ENCODE measurements around the gene C1QTNF5. TPM values are rescaled to one million over a fixed set of nuclear protein-coding genes. Genes with fewer than 3 reads are reported as not detected.

C1QTNF5 gene
- total RNA-seq, 1 donor from 2014 or later: 27.7 TPM

GRCh38 chr11:119306373-119306890 lies 34.3 kb downstream of the C1QTNF5 start:
- DNase-seq (ENCODE audit: low spot score): no peak
- ATAC-seq: peak; percentile 89
- intact Hi-C loops (cut with DNase I): no loop called here

GRCh38 chr11:119305556-119306372 lies 34.9 kb downstream of the C1QTNF5 start:
- DNase-seq (ENCODE audit: low spot score) (no peak), ATAC-seq (no peak)
- intact Hi-C loops (cut with DNase I): no loop called here

DNA sequence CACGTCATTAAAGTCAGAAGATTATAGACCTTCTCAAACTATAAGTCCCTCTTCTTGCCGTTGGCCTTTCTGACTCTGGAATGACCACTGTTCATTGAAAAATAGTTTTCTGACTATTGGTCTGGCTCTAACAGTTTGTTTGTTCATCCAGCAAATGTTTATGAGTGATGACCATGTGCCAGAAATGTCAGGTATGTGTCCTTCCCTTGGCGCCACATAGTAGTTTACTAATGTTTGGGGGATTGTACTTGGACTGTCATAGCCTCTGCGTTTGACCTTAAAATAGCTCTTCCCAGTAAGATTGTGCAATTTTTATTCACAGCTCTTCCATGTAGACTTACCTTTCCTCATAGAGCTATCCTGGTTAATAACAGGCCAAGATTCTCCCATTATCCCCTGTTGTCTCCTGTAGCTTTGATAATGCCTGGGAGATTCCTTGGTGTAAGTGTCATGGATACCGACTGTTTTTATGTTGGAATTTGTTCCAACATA lies 37.4 kb downstream of the C1QTNF5 start:
- no peak for DNase-seq (ENCODE audit: low spot score)
- ATAC-seq: no peak
- intact Hi-C loops (cut with DNase I): no loop called here

GRCh38 chr11:119300198-119300964 lies 40.3 kb downstream of the C1QTNF5 start:
- intact Hi-C loops (cut with DNase I): no loop called here
- DNase-seq (ENCODE audit: low spot score) (no peak), ATAC-seq (no peak)

GRCh38 chr11:119299416-119299815 lies 41.3 kb downstream of the C1QTNF5 start:
- intact Hi-C loops (cut with DNase I): loop anchor here (10.0 kb wide), 1 partner anchor 95 kb away; the partner anchor contains the start of gene CBL
- DNase-seq (ENCODE audit: low spot score) (no peak), ATAC-seq (no peak)

DNA sequence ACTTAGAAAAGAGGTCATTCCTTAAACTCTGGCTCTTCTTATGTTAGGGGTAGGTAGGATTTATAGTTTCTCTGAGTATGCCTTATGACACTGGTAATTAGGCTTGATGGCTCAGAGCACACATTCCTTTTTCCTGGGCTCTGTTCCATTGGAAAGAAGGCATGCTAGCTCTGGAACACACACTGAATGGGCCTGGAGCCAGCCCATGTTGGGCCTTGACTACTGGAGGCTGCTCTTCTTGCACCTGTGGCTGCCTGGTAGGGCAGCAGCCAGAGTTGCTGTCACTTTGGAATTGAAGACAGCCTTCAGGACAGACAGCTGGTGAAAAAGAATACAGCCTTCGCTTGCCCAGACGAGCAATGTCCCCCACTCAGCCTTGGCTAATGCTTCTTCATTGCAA lies 42.0 kb downstream of the C1QTNF5 start:
- DNase-seq (ENCODE audit: low spot score) (no peak), ATAC-seq (peak; percentile 76)
- intact Hi-C loops (cut with DNase I): loop anchor here (10.0 kb wide), 1 partner anchor 94 kb away; the partner anchor contains the start of gene CBL

- intact Hi-C loops (cut with DNase I): loop anchor here (10.0 kb wide), 1 partner anchor 93 kb away; the partner anchor contains the start of gene CBL
- ATAC-seq (no peak), DNase-seq (ENCODE audit: low spot score) (no peak)
These were observed 42.7 kb downstream of the C1QTNF5 start for GRCh38 chr11:119297938-119298337.

DNA sequence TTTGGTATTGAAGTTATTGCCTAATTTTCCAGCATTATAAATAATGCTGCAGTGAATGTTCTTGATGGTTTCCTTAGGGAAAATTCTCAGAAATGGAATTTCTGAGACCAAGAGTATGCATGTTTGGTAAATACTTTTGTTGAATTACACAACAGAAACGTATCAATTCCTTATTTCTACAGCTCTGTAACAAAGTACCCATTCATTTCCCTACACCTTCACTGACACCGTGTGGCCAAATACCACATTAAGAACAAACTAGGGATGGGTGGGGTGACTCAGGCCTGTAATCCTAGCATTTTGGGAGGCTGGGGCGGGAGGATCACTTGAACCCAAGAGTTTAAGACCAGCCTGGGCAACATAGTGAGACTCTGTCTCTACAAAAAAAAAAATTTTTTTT lies 45.5 kb downstream of the C1QTNF5 start:
- DNase-seq (ENCODE audit: low spot score) (no peak), ATAC-seq (no peak)
- intact Hi-C loops (cut with DNase I): loop anchor here (10.0 kb wide), 1 partner anchor 90 kb away; the partner anchor contains the start of gene CBL

DNA sequence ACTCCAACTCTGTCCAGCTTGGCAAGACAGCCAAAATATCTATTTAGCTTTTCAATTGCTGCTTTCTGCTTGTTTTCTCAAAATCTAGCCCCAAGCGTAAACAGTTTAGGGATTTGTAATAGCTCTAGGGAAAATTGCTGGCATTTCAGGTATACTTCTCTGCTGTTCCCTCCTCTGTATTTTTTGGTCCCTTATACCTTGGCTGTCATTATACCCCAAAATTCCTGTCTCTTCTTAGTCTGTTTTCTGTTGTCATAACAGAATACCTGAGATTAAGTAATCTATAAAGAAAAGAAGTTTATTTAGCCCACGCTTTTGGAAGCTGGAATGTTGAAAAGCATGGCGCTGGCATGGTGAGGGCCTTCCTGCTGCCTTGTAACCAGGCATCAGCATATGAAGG lies 47.2 kb downstream of the C1QTNF5 start:
- ATAC-seq (no peak), DNase-seq (ENCODE audit: low spot score) (no peak)
- intact Hi-C loops (cut with DNase I): loop anchor here (10.0 kb wide), 1 partner anchor 89 kb away; the partner anchor contains the start of gene CBL

GRCh38 chr11:119290894-119291497 lies 49.7 kb downstream of the C1QTNF5 start:
- ATAC-seq: no peak
- intact Hi-C loops (cut with DNase I): loop anchor here (10.0 kb wide), 1 partner anchor 86 kb away; the partner anchor contains the start of gene CBL
- no peak for DNase-seq (ENCODE audit: low spot score)

Small RNA genes lying within 50 kb of the gene (microRNA-seq; reads per million reads assigned to microRNA genes)
- not detected for gene MIR6756

Other genes starting within 250 kb of the C1QTNF5 start
- gene DPAGT1, start 239.0 kb downstream of the C1QTNF5 start, total RNA-seq: 28.9 TPM
- 12.1 TPM for gene C2CD2L, start 233.5 kb downstream of the C1QTNF5 start, total RNA-seq
- 30.4 TPM for gene HINFP, start 219.3 kb downstream of the C1QTNF5 start, total RNA-seq
- gene ABCG4, start 191.8 kb downstream of the C1QTNF5 start, total RNA-seq: not detected
- 13.9 TPM for gene NLRX1, start 172.2 kb downstream of the C1QTNF5 start, total RNA-seq
- 0.62 TPM for gene NHERF4, start 155.4 kb downstream of the C1QTNF5 start, total RNA-seq
- 31.1 TPM for gene CBL, start 134.5 kb downstream of the C1QTNF5 start, total RNA-seq
- gene MCAM, start 23.8 kb downstream of the C1QTNF5 start, total RNA-seq: 146 TPM
- gene RNF26, start 6.4 kb downstream of the C1QTNF5 start, total RNA-seq: 17.4 TPM
- gene MFRP, start 5.8 kb upstream of the C1QTNF5 start, total RNA-seq: not detected
- gene USP2, start 40.8 kb upstream of the C1QTNF5 start, total RNA-seq: 13.7 TPM
- 3.8 TPM for gene THY1, start 82.3 kb upstream of the C1QTNF5 start, total RNA-seq

Measured in sciatic nerve (tissue), 2 donors.